Small intestine (tissue), 7 donors: ENCODE measurements around the gene RNF151. TPM values are rescaled to one million over a fixed set of nuclear protein-coding genes. Genes with fewer than 3 reads are reported as not detected.

Experiments
- DNase-seq, 2 donors: peaks; one replicate each; pipeline versions ENCODE4 v3.0.0 to v3.0.0-alpha.2; 2013
- FAIRE-seq: peaks from 2 replicates; lab custom pipeline; 2012; peaks lifted over from hg19 to GRCh38; lab: Jason Lieb, UNC
- H3K27ac ChIP-seq, 3 donors: one replicate each; pipeline ENCODE4 v1.5.1; 2013; ENCODE audit warnings: low read length in 2 of 3, mild to moderate bottlenecking in 2 of 3, control low read depth in 1 of 3, inconsistent platforms in 1 of 3, low read depth in 1 of 3, moderate library complexity in 1 of 3
- H3K27me3 ChIP-seq, 3 donors: one replicate each; pipeline ENCODE4 v1.6.1; 2013; ENCODE audit warnings: low read length in 3 of 3, inconsistent platforms in 1 of 3; ENCODE audit not compliant: control insufficient read depth in 3 of 3, insufficient read depth in 3 of 3
- H3K36me3 ChIP-seq, 3 donors: one replicate each; pipeline ENCODE4 v1.6.1; 2013; ENCODE audit warnings: low read length in 3 of 3, inconsistent platforms in 1 of 3, low read depth in 1 of 3, mild to moderate bottlenecking in 1 of 3, moderate library complexity in 1 of 3; ENCODE audit not compliant: control insufficient read depth in 3 of 3, insufficient read depth in 2 of 3
- H3K4me1 ChIP-seq, 3 donors: one replicate each; pipeline ENCODE4 v1.6.1; 2013; ENCODE audit warnings: low read length in 2 of 3, inconsistent platforms in 1 of 3, low read depth in 1 of 3, mild to moderate bottlenecking in 1 of 3, moderate library complexity in 1 of 3; ENCODE audit not compliant: control insufficient read depth in 3 of 3, insufficient read depth in 2 of 3
- H3K4me3 ChIP-seq, 3 donors: one replicate each; pipeline ENCODE4 v1.5.1; 2013; ENCODE audit warnings: low read length in 3 of 3, control low read depth in 1 of 3, inconsistent platforms in 1 of 3, low read depth in 1 of 3, mild to moderate bottlenecking in 1 of 3, moderate library complexity in 1 of 3
- H3K9me3 ChIP-seq, 2 donors: one replicate each; pipeline ENCODE4 v1.6.1; 2013; ENCODE audit warnings: low read depth in 1 of 2, low read length in 1 of 2; ENCODE audit not compliant: control insufficient read depth in 2 of 2, insufficient read depth in 1 of 2
- WGBS, 3 donors: extraction: QIAGEN DNeasy Blood & Tissue Kit; methylation state at CpG; one replicate each; pipeline ENCODE4 v1.1.7; 2013; 5-methylcytosine and 5-hydroxymethylcytosine counted together
- polyA plus RNA-seq, 4 donors: library from polyadenylated mRNA; stranded (reverse) in 3 of 4; unstranded in 1 of 4; fragments of 200-250 nt in 3 of 4; fragments of 120-200 nt in 1 of 4; gene quantifications; one replicate each; pipeline versions ENCODE4 v1.2.1 to v1.2.3, GENCODE V29; 2013
- donor health status: healthy with polysubstance abuse.
- donor health status: control.
- donor health status: control.
- donor health status: Bipolar disorder and iron deficiency.
- donor health status: healthy.

Gene RNF151
- polyA plus RNA-seq, 4 donors = 0.09 to 0.18 TPM; not detected in 2

GRCh38 chr16:1987198-1987597, 20.5 kb downstream of the RNF151 start:
- peaks cover 3 to 45% (median 15%) of the 10 kb centered on the region in 3 donors for H3K27me3 ChIP-seq
- DNase-seq = no peak
- H3K9me3 ChIP-seq = peaks cover 0 to 3% of the 10 kb centered on the region in 2 donors
- no peak overlapping the region for H3K4me3 ChIP-seq
- WGBS, 3 donors = 89 to 95% (median 92%) methylated on average over 9 to 10 of the region's 10 CpGs
- no peak overlapping the region for H3K27ac ChIP-seq
- FAIRE-seq = no peak
- peaks cover 2 to 29% (median 2%) of the 10 kb centered on the region in 3 donors for H3K36me3 ChIP-seq
- peaks cover 0 to 51% (median 3%) of the 10 kb centered on the region in 3 donors for H3K4me1 ChIP-seq

GRCh38 chr16:1989209-1990100, 22.8 kb downstream of the RNF151 start, which contains the start of gene SYNGR3:
SYNGR3 (plus strand) TSS chr16:1989970; CDS start chr16:1990103, 133 bp downstream.
- peak within 1 kb of the TSS; percentile 22 to 35 (median 23) for H3K4me3 ChIP-seq
- H3K9me3 ChIP-seq = peaks cover 0 to 7% of the 10 kb centered on the region in 2 donors
- H3K27ac ChIP-seq = peak within 1 kb of the TSS in 1 of 3 donors; percentile 41
- H3K27me3 ChIP-seq = peaks cover 3 to 35% (median 15%) of the 10 kb centered on the region in 3 donors
- peaks cover 2 to 32% (median 2%) of the 10 kb centered on the region in 3 donors for H3K36me3 ChIP-seq
- FAIRE-seq (no peak), DNase-seq (peak; percentile 30 to 36)
- H3K4me1 ChIP-seq = peaks cover 0 to 40% (median 0%) of the 10 kb centered on the region in 3 donors
- 5 to 10% (median 5%) methylated on average over 23 to 67 of the region's 67 CpGs for WGBS, 3 donors

GRCh38 chr16:1990101-1990350, 23.4 kb downstream of the RNF151 start:
- DNase-seq (no peak), FAIRE-seq (no peak)
- Histone ChIP-seq H3K4me3 (peak overlapping the region in 2 of 3 donors; percentile 22 to 35), H3K27ac (no peak overlapping the region), H3K27me3 (peaks cover 3 to 35% (median 15%) of the 10 kb centered on the region in 3 donors), H3K36me3 (peaks cover 2 to 30% (median 2%) of the 10 kb centered on the region in 3 donors), H3K9me3 (peaks cover 0 to 7% of the 10 kb centered on the region in 2 donors), H3K4me1 (peaks cover 0 to 37% (median 0%) of the 10 kb centered on the region in 3 donors)
- 0 to 2% (median 0%) methylated on average over 3 to 25 of the region's 25 CpGs for whole genome bisulfite sequencing, 3 donors

GRCh38 chr16:1990351-1991134, 23.9 kb downstream of the RNF151 start:
- DNase-seq (peak; percentile 40 to 53), FAIRE-seq (no peak)
- H3K9me3 ChIP-seq = peaks cover 0 to 7% of the 10 kb centered on the region in 2 donors
- peak overlapping the region in 1 of 3 donors; percentile 41 for H3K27ac ChIP-seq
- 0 to 2% (median 2%) methylated on average over 35 to 50 of the region's 50 CpGs for WGBS, 3 donors
- H3K36me3 ChIP-seq = peaks cover 2 to 30% (median 5%) of the 10 kb centered on the region in 3 donors
- peaks cover 0 to 32% (median 0%) of the 10 kb centered on the region in 3 donors for H3K4me1 ChIP-seq
- peaks cover 3 to 35% (median 15%) of the 10 kb centered on the region in 3 donors for H3K27me3 ChIP-seq
- peak overlapping the region; percentile 22 to 35 (median 23) for H3K4me3 ChIP-seq

- H3K27ac ChIP-seq = peak overlapping the region in 1 of 3 donors; percentile 77
- peak; percentile 34 to 38 for DNase-seq
- FAIRE-seq = no peak
- H3K36me3 ChIP-seq = peaks cover 2 to 26% (median 5%) of the 10 kb centered on the region in 3 donors
- H3K4me1 ChIP-seq = peaks cover 0 to 26% (median 0%) of the 10 kb centered on the region in 3 donors
- H3K4me3 ChIP-seq = peak overlapping the region in 1 of 3 donors; percentile 36
- H3K27me3 ChIP-seq = peaks cover 3 to 35% (median 15%) of the 10 kb centered on the region in 3 donors
- H3K9me3 ChIP-seq = peaks cover 0 to 7% of the 10 kb centered on the region in 2 donors
- WGBS, 3 donors = 5 to 8% (median 7%) methylated on average over 18 of the region's 18 CpGs
These were observed 24.5 kb downstream of the RNF151 start for GRCh38 chr16:1991135-1991551.

- Histone ChIP-seq H3K36me3 (peaks cover 0 to 23% (median 5%) of the 10 kb centered on the region in 3 donors), H3K4me3 (peak overlapping the region in 1 of 3 donors; percentile 36), H3K27ac (peak overlapping the region in 2 of 3 donors; percentile 63 to 77), H3K27me3 (peaks cover 3 to 35% (median 15%) of the 10 kb centered on the region in 3 donors), H3K4me1 (peaks cover 0 to 22% (median 0%) of the 10 kb centered on the region in 3 donors), H3K9me3 (peaks cover 0 to 7% of the 10 kb centered on the region in 2 donors)
- FAIRE-seq (no peak), DNase-seq (no peak)
- WGBS, 3 donors = 12 to 17% (median 13%) methylated on average over 14 to 22 of the region's 22 CpGs
These were observed 24.9 kb downstream of the RNF151 start for GRCh38 chr16:1991588-1991947.

GRCh38 chr16:1991948-1992703, 25.5 kb downstream of the RNF151 start:
- Histone ChIP-seq H3K36me3 (peaks cover 0 to 23% (median 3%) of the 10 kb centered on the region in 3 donors), H3K4me1 (peaks cover 0 to 21% (median 0%) of the 10 kb centered on the region in 3 donors), H3K9me3 (peaks cover 0 to 7% of the 10 kb centered on the region in 2 donors), H3K27me3 (peaks cover 3 to 35% (median 15%) of the 10 kb centered on the region in 3 donors), H3K4me3 (peak overlapping the region in 1 of 3 donors; percentile 36), H3K27ac (peak overlapping the region in 2 of 3 donors; percentile 63 to 77)
- no peak for FAIRE-seq
- DNase-seq = peak; percentile 93
- WGBS, 3 donors = 3 to 14% (median 12%) methylated on average over 55 to 96 of the region's 96 CpGs
